HK-2 (cell line): ENCODE measurements around the gene EPHX1.
A peak's percentile ranks its signal among the peaks of the same experiment; 100 is the strongest.
"Not testable (repeated sequence)": the region's sequence is repeated elsewhere in the genome, so short reads cannot be mapped to it uniquely, and the experiment has no call there.

Experiments used
- DNase-seq: peaks from one replicate; pipeline ENCODE4 v3.0.0-alpha.2; 2018; ENCODE audit not compliant: unreplicated experiment

EPHX1 gene

DNA sequence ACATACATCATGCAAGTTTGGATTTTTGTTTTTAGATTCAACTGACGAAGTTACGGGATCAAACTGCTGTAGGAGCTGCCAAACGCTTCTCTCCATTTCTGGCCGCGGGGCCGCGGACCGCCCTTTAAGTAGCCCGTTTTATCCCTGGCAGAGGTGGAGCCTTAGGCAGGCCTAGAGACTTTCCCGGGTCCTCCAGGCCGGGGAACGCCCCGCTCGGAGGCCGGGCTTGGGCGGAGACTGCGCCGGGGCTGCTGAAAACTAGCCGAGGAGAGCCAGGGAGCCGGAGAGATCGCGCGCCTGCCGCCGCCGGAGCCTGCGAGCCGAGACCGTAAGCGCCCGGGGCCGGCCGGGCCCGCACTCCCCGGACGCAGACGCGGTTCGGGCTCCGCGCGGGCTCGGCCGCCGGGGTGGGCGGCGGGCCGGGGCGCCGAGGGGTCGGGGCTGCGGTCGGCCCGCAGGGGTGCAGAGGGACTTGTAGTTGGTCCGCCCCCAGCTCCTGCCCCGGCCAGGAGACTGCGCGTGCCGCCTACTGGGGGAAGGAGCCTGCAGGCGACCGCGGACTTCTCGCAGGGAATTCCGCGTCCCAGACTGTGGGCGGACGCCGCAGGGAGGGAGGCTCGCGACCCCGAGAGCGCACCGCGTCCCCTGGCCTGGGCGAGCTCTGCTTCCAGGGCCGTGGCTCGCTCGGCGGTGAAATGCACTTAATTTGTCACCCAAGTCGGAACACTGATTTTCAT, at the start of gene EPHX1:
Gene EPHX1 (plus strand): TSS at position 283 of the 737 bp plus-strand sequence. CDS start 18,606 bp downstream, outside the sequence.
- DNase-seq: peak; percentile 95

DNA sequence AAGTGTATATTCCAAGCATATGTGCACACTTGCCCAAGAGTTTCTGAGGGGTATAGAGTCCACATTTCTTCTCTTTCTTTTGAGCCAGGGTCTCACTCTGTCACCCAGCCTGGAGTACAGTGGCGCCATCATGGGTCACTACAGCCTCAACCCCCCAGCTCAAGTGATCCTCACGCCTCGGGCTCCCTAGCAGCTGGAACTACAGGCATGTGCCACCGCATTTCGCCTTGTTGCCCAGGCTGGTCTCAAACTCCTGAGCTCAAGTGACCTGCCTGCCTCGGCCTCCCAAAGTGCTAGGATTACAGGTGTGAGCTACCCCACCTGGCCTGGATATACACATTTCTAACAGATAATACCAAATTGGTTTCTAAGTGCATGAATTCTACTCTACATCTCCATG, 49.4 kb upstream of the EPHX1 start:
- DNase-seq: no peak

DNA sequence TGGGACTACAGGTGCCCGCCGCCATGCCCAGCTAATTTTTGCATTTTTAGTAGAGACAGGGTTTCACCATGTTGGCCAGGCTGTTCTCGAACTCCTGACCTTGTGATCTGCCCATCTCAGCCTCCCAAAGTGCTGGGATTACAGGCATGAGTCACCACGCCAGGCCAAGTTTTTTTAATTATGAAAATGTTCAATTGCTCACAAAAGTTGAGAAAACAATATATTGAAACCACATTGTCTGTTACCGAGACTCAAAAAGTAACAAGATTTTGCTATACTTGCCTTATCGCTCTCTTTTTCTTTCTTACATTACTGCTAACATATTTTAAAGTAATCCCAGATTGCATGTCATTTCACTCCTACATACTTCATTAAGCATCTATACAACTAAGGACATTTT, 48.5 kb upstream of the EPHX1 start:
- DNase-seq: not testable (repeated sequence)

DNA sequence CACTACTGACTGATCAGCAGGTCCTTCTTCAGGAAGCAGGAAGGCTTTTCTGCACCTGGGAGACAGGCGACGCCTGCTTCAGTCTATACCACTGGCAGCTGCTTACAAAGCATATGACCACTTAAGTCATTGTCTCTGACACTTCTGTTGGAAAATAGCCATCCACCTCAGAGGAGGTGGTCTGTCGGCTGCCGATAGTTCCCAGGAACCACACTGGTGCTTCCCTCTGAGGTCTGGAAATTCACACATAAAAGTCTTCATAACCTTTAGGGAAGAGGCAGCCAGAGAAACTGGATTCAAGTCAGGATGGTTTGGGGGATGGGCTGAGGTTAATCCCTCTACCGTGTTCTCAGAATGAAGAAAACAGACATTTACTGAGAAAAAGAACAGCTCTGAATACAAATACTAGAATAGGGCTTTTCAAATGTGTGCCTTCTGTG, 47.9 kb upstream of the EPHX1 start:
- DNase-seq: peak; percentile 51

DNA sequence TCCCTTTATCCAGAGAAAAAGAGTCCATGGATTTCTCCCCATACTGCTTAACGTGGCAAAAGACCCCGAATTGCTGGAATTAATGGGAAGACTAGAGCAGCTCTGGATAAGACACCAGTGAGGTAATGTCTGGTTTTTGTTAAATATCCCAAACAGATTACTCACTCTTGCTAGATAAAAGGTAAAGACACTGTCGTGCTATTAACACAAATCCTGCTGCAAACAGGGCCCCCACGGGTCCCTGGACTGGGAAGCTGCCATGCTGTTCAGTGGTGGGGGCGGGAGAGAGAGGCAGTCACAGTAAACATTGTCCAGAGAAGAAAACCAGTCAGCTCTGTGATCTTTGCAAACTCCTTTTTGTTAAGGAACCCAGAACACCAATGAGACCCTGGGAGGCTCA, 47.5 kb upstream of the EPHX1 start:
- no peak for DNase-seq

DNA sequence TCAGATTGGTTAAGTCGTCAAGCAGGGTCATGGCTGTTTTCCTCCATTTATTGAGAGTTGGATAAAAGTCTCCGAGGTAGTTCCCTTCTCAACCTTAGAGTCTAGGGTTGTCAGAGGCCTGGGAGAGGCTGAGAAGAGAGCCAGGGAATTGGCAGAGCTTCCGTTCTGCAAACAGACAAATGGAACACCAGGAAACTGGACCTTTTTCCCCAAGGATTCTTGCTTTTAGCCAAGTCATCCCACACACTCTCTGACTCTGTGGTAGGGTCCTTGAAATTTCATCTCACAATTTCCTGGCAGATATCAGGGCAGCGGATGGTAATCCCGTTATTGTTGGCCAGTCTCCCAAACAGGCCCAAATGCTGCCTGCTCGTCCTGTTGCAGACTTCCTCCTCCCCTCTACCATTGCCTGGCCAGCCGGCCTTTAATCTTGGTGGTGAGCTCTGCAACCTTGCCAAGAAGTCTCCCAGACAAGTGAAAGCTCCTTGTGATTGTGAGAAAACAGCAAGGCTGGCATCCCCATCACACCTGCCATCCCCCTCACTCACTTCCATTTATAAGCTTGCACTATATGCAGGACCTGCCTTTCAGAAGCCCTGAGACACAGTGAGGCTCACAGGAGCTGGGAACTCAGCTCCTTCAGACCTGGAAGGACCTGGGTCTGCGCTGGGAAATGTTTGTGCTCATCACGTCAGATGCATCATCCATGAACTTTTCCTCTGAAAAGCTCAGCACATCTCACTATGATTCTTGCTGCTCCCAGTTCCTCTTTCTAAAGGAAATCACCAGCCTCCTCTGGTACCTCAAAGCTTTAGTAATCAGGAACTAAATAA, 46.0 kb upstream of the EPHX1 start:
- DNase-seq: no peak

DNA sequence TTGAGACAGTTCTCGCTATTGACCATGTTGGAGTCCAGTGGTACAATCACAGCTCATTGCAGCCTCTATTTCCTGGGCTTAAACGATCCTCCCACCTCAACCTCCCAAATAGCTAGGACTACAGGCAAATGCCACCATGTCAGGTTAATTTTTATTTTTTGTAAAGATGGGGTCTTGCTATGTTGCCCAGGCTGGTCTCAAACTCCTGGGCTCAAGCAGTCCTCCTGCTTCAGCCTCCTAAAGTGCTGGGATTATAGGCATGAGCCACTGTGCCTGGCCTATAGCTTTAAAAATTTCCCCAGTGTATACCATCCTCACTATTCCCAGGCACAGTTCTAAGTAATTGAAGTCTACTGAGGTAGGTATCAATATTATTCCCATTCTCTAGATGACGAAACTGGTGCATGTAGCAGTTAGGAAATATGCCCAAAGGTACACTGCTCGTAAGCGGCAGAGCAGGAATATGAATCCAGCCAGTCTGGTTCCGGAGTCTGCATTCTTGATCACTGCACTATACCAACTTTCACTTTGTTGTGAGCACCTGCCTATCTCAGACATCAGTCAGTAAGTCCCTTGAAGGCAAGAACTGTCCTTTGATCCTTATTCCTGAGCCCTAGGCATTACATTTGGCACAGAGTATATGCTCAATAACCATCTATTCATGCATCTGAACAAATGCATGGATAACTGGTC, 43.8 kb upstream of the EPHX1 start:
- DNase-seq: no peak

DNA sequence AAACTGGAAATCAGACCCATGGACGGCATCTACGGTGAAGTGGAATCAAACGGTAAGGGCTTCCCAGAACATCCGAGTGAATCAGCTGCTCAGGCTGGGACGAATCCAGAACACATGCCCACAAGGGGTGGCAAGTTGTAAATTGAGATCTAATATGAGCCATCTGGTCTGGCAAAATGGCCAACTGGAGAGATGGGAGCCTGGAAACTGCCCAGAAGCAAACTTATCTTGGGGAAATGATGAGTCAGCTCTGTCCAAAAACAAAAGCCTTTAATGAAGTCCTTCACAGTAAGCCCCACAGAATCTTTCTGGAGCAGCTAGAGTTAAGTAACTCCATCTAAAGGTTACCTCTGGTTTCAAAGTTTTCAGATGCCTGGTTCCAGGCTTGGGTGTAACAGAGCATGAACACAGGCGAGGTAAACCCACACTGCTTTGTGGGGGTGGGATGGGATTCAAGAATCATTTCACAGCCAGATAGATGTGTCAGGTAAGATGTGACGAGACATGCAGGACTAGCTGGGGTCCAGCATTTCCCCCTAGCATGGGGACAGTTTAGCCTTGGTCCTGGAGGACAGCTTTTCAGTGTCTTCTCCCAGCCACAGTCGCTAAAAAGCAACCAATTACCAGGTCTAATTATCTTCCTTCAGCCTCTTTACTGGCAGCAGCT, 42.8 kb upstream of the EPHX1 start:
- DNase-seq: no peak

DNA sequence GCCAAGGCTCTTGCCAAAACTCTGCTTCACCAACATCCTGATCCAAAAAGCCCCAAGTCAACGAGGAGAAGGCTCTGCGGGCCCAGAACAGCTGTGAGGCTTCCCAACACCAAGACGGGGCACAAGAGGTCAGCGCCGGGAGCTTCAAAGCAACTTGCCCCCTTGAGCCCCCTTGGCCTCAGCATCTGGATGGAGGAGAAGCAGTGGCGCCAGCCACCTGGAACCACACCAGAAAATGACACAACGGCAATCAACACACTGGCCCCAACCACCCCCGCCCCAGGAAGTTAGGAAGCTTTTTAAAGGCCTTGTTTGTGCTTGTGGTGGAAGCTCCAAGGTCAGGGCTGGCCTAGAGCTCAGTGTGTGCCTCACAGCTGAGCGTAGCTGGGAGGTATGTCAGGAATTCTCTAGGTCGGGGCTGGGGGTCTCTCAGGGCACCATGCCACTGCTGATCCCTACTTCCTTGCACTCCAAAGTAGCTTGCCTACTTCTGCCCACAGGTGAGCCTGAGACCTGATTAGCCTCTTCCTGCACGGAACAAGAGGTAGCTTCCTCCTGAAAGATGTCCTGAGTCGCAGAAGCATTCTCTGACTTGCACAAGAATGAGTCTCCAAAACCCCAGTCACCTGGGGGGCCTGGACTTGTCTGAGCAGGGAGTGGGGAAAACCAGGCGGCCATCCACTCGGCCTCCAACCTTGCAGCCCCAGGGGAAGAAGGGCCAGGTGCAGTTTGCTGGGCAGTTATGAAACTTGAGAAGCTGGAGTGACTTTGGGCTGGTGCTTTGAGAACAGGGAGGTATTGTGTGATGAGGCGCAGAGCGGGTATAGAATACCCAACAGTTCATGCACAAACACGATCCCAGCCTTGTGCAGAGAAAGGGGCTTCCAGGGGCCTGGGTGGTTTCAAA, 42.0 kb upstream of the EPHX1 start:
- DNase-seq: no peak

DNA sequence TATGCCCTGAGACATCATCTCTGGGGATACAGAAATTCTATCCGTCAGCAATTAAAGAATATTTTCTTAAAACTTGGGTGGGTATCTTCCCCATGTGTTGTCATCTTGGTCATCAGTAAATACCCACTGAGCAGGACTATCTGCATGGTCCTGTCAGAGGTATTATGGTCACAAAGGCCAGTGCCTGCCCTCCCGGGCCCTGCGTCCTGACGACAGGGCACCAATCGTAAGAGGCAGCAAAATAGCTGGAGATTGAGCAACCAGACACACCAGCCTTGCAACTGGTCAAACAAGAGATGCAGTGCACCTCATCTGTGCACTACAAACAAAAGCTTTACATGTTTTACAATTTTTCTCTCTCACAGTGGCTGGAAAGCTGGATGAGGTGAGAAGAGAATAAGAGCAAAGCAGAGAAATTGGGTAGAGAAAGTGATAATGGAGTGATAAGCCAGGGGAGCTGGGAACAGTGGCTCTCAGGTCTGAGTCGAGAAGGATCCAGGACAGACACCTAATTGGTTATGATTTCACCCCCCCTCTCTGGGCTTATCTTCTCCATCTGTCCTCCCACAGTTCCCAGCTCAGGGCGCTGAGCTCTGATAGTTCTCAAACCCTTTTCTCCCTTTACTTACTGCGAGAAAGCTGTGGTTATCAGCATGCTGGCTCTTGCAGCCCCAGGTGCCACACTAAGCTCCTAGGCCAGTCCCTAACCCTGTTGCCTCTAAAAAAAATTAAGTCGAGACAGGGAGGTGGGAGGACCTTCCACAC, 41.1 kb upstream of the EPHX1 start:
- DNase-seq: no peak

DNA sequence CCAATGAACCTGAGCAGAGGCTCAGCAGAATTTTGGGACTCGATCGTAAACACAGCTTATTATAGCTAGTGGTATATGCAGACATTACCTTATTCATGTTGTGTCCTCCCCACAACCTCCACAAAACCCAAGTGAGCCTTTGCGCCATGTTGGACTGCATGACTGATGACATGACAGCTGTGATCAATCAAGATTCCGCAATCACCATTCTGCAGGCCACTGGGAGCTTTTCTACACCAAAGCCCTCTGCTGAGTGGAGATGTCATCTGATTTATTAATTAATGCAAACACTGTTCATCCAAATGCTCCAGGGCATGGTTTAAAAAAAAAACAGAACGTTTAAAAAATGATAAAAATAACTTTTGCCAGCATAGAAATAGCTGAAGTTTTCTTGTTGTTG, 40.2 kb upstream of the EPHX1 start:
- DNase-seq: no peak

DNA sequence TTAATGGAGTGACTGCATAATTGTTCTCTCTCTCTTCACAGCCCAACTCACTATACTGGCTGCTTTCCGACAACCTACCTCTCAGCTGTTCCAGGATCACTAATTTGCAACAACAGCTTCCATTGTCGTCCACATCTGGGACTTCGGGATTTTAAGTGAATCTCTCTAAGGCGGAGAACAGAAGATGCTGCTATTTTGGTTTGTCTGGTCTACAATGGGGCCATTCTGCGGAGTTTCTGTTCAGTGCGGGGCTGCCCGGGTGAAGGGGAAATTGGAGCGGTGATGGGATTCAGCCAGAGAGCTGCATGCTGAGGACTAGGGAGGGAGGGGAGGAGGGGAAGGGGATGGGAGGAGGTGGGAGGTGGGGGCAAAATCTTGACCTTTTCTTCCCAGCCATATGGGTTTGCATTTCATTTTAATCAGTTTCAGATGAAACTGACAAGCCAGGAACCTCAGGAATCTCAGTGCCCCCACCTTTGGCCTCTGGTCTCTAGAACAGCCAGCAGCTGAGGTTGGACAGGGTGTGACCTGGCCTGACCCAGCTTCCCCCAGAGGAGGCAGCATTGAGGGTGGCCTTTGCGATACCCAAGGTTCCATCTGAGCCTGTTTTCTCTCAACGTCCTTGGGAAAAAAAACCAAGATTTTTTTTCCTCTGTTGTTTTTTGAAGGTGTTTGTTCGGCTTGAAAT, 39.2 kb upstream of the EPHX1 start:
- DNase-seq: no peak

DNA sequence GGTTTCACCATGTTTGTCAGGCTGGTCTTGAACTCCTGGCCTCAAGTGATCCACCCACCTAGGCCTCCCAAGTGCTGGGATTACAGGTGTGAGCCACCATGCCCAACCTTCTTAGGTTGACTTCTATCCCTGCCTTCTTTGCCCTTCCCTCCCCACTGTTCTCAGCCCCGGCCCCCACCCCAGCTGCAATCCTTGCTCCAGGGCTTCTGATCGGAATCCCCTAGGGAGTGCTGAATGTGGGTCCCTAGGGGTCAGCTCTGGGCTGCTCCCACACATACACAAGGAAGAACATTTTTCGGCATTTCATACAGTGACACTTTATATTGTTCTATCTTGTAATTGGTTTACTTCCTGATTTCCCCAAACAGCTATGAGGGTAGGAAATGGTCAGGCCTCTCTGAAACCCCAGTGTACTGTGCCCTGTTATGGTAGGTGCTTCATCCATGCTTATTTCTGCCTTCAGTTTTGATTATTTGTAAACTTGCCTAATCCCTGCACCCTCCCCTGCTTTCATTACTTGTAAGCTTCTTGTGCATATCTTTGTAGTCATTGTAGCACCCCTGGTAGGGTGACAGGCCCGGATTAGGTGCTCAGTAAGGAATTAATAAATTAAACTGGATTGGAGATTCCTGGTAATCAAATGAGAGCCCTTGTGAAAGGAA, 38.1 kb upstream of the EPHX1 start:
- no peak for DNase-seq

DNA sequence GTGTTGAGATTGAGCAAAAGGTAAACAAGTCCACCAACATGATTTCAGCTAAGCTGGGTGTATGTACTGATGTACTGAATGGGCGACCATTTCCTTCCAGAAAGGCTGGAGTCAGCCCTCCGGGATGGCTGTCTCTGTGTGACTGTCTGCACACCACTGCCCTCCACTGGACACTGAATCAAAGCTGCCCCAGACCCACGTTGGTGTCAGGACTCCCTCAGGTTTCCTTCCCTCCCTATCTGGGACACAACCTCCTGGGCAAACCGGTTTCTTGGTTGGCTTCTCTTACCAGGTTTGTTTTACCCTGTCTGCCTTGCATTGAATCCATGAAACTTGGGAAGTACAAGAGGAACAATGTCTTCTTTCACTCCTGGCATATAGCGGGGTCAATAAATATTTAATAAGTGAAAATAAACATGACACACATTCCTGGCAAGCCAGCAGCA, 37.6 kb upstream of the EPHX1 start:
- DNase-seq: peak; percentile 91

DNA sequence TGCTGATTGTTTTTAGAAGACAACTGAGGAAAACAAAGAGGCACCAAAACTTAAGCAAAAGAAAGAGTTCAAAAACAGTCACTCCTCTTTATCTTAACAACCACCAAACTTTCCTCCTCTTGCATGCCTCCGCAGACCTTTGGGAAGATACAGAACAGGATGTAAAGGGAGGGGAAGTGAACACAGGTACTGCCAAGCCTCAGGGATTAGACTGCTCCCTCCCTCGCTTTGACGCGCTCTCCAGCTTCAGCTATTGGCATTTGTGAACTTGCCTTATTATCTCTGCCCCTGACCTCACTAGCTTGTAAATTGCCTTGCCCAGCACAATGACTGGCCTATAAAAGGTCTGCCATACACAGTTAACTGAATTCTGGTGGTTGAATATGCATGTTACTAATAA, 37.1 kb upstream of the EPHX1 start:
- no peak for DNase-seq

DNA sequence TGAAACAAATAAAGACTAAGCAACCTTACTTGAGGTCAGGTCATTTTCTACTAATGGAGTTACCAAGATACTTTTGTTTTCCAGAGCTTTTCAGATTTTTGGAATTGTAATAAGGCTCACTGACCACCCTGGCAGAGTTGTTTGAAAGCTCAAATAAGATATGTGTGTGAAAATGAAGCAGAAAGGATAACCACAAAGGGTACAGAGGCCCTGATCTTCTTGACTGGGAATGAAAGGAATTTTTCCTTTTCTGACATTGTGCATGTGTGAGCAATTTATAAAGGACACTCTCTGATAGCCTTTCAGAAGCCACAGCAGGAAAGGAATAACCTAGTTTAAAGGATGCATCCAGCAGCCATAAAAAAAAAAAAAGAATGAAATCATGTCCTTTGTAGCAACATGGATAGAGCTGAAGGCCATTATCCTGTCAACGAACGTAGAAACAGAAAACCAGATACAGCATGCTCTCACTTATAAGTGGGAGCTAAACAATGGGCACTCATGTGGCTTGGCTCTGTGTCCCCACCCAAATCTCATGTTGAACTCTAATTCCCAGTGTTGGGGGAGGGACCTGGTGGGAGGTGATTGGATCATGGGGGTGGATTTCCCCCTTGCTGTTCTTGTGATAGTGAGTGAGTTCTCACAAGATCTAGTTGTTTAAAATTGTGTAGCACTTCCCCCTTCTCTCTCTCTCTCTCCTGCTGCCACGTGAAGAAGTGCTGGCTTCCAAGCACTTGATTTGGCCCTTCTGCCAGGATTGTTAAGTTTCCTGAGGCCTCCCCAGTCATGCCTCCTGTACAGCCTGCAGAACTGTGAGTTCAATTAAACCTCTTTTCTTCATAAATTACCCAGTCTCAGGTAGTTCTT, 35.4 kb upstream of the EPHX1 start:
- no peak for DNase-seq

DNA sequence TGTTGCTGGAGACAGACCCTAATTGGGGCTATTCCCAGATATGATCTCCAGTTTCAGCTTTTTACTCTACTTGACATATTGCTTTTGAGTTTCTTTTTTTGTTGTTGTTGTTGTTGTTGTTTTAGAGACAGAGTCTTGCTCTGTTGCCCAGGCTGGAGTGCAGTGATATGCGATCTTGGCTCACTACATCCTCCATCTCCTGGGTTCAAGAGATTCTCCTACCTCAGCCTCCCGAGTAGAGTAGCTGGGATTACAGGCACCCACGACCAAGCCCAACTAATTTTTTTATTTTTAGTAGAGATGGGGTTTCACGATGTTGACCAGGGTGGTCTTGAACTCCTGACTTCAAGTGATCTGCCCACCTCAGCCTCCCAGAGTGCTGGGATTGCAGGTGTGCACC, 33.6 kb upstream of the EPHX1 start:
- DNase-seq: no peak

DNA sequence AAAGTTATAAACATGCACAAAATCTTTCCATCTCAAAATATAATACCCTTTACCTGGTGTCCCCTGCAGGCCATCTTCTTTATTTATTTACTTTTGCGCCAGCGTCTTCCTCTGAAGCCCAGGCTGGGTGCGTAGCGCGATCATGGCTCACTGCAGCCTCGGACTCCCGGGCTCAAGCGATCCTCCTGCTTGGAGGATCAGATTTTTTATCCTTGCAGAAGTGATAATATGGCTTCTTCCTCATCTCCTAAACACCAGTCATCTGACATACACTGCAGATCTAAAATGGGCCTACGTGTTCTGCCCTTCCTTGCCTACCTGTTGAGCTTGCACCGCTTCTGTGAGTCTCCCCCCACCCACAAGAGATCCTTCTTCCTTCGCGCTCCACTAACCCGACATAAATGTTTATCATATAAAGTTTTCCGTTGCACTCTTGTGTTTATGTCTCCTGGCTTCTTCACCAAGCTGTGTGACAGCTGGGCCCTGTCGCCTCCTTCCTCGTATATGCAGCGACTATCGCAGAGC, 32.8 kb upstream of the EPHX1 start:
- no peak for DNase-seq
